Stimulated activated naive CD8-positive, alpha-beta T cell treated with anti-CD3 and anti-CD28 coated beads, Interleukin-15, amount 100 ng/mL, for 72 hours (primary cell): ENCODE results near the gene GNRH2.
"Not testable (repeated sequence)": the region's sequence is repeated elsewhere in the genome, so short reads cannot be mapped to it uniquely, and the experiment has no call there.

ENCODE experiments used
- ATAC-seq: fragments of 150-1000 bp; cut with Tn5 transposase; 2 replicates; pipeline ENCODE4 v1.10.0; 2021; ENCODE audit warnings: mild to moderate bottlenecking, moderate library complexity
- DNase-seq, 2 donors: peaks; one replicate each; pipeline ENCODE4 v3.0.0; 2021 to 2022
- H3K27ac Mint-ChIP-seq, 2 donors: one replicate each; pipeline ENCODE4 v1.8.0; 2022; ENCODE audit warnings: mild to moderate bottlenecking in 2 of 2, mixed read lengths in 2 of 2, moderate library complexity in 2 of 2
- H3K27me3 Mint-ChIP-seq: one replicate; pipeline ENCODE4 v1.8.0; 2022; ENCODE audit warnings: mixed read lengths
- H3K4me1 Mint-ChIP-seq: one replicate; pipeline ENCODE4 v1.8.0; 2022; ENCODE audit warnings: mild to moderate bottlenecking, mixed read lengths
- H3K4me3 Mint-ChIP-seq, 2 donors: one replicate each; pipeline ENCODE4 v1.8.0; 2022; ENCODE audit warnings: mild to moderate bottlenecking in 2 of 2, mixed read lengths in 2 of 2, moderate library complexity in 1 of 2
- H3K9me3 Mint-ChIP-seq, 2 donors: one replicate each; pipeline ENCODE4 v1.8.0; 2022; ENCODE audit warnings: mixed read lengths in 2 of 2

The GNRH2 gene

GRCh38 chr20:3051385-3052019, 8.1 kb downstream of the GNRH2 start:
- peak; percentile 65 for ATAC-seq
- no peak for DNase-seq
- Mint-ChIP-seq H3K27me3 (no peaks in the 10 kb centered on the region), H3K4me1 (peaks cover 33% of the 10 kb centered on the region), H3K4me3 (no peak overlapping the region), H3K9me3 (no peaks in the 10 kb centered on the region), H3K27ac (peak overlapping the region in 1 of 2 donors; percentile 40)

- no peak overlapping the region for H3K4me3 Mint-ChIP-seq
- no peak overlapping the region for H3K27ac Mint-ChIP-seq
- H3K27me3 Mint-ChIP-seq = no peaks in the 10 kb centered on the region
- DNase-seq (no peak), ATAC-seq (no peak)
- no peaks in the 10 kb centered on the region for H3K9me3 Mint-ChIP-seq
- H3K4me1 Mint-ChIP-seq = peaks cover 10% of the 10 kb centered on the region
These were observed 16.1 kb downstream of the GNRH2 start for GRCh38 chr20:3059489-3059888.

- H3K27me3 Mint-ChIP-seq, DNase-seq, H3K4me3 Mint-ChIP-seq, H3K9me3 Mint-ChIP-seq, ATAC-seq: not testable (repeated sequence)
- Mint-ChIP-seq H3K4me1 (peaks cover 13% of the 10 kb centered on the region), H3K27ac (peak overlapping the region in 1 of 2 donors; percentile 30)
These were observed 20.7 kb downstream of the GNRH2 start for GRCh38 chr20:3064119-3064518.

- peaks cover 6% of the 10 kb centered on the region for H3K27me3 Mint-ChIP-seq
- DNase-seq (no peak), ATAC-seq (no peak)
- H3K27ac Mint-ChIP-seq = peak overlapping the region in 1 of 2 donors; percentile 42
- no peaks in the 10 kb centered on the region for H3K9me3 Mint-ChIP-seq
- no peak overlapping the region for H3K4me3 Mint-ChIP-seq
- H3K4me1 Mint-ChIP-seq = peaks cover 25% of the 10 kb centered on the region
These were observed 24.0 kb downstream of the GNRH2 start for GRCh38 chr20:3067139-3068014.

GRCh38 chr20:3068075-3068474, 24.7 kb downstream of the GNRH2 start:
- Mint-ChIP-seq H3K4me1 (peaks cover 32% of the 10 kb centered on the region), H3K27ac (peak overlapping the region in 1 of 2 donors; percentile 42), H3K9me3 (no peaks in the 10 kb centered on the region), H3K4me3 (no peak overlapping the region), H3K27me3 (peaks cover 6% of the 10 kb centered on the region)
- ATAC-seq (no peak), DNase-seq (no peak)

GRCh38 chr20:3068986-3069900, 25.8 kb downstream of the GNRH2 start:
- DNase-seq = no peak
- Mint-ChIP-seq H3K27me3 (peaks cover 6% of the 10 kb centered on the region), H3K9me3 (no peaks in the 10 kb centered on the region), H3K4me3 (no peak overlapping the region), H3K27ac (no peak overlapping the region), H3K4me1 (peaks cover 31% of the 10 kb centered on the region)
- peak; percentile 51 for ATAC-seq

- H3K27me3 Mint-ChIP-seq = peaks cover 6% of the 10 kb centered on the region
- ATAC-seq (no peak), DNase-seq (no peak)
- peaks cover 26% of the 10 kb centered on the region for H3K4me1 Mint-ChIP-seq
- H3K4me3 Mint-ChIP-seq = peak overlapping the region; percentile 84 to 86
- H3K27ac Mint-ChIP-seq = peak overlapping the region in 1 of 2 donors; percentile 68
- no peaks in the 10 kb centered on the region for H3K9me3 Mint-ChIP-seq
These were observed 27.3 kb downstream of the GNRH2 start for GRCh38 chr20:3070725-3071124.

GRCh38 chr20:3071266-3071609, 27.8 kb downstream of the GNRH2 start:
- ATAC-seq (no peak), DNase-seq (no peak)
- Mint-ChIP-seq H3K27ac (no peak overlapping the region), H3K9me3 (no peaks in the 10 kb centered on the region), H3K27me3 (peaks cover 6% of the 10 kb centered on the region), H3K4me1 (peaks cover 26% of the 10 kb centered on the region), H3K4me3 (peak overlapping the region; percentile 84 to 86)

- peak; percentile 52 to 65 for DNase-seq
These were observed 28.4 kb downstream of the GNRH2 start, which contains the start of gene OXT for GRCh38 chr20:3071610-3072529. Gene OXT, plus strand, starts transcription at chr20:3071620. Its CDS starts 36 bp downstream, at chr20:3071656.

GRCh38 chr20:3072530-3073250, 29.3 kb downstream of the GNRH2 start:
- Mint-ChIP-seq H3K4me1 (peaks cover 38% of the 10 kb centered on the region), H3K27ac (peak overlapping the region; percentile 73 to 88), H3K4me3 (peak overlapping the region; percentile 82 to 86), H3K9me3 (no peaks in the 10 kb centered on the region), H3K27me3 (peaks cover 6% of the 10 kb centered on the region)
- ATAC-seq (no peak), DNase-seq (no peak)

More at GRCh38 chr20:3071610-3072529, 28.4 kb downstream of the GNRH2 start, which contains the start of gene OXT:
- Mint-ChIP-seq H3K27ac (peak within 1 kb of the TSS; percentile 73 to 88), H3K27me3 (peaks cover 6% of the 10 kb centered on the region), H3K4me3 (peak within 1 kb of the TSS; percentile 84 to 86), H3K9me3 (no peaks in the 10 kb centered on the region), H3K4me1 (peaks cover 30% of the 10 kb centered on the region)
- peak; percentile 78 for ATAC-seq

GRCh38 chr20:3073251-3073643, 29.8 kb downstream of the GNRH2 start:
- Mint-ChIP-seq H3K4me3 (peak overlapping the region in 1 of 2 donors; percentile 20), H3K4me1 (peaks cover 42% of the 10 kb centered on the region), H3K27ac (peak overlapping the region in 1 of 2 donors; percentile 69)
- H3K9me3 Mint-ChIP-seq, ATAC-seq, H3K27me3 Mint-ChIP-seq: not testable (repeated sequence)
- DNase-seq = peak in 1 of 2 donors; percentile 40

GRCh38 chr20:3074812-3075211, 31.4 kb downstream of the GNRH2 start:
- DNase-seq = no peak
- Mint-ChIP-seq H3K4me3 (no peak overlapping the region), H3K4me1 (peaks cover 42% of the 10 kb centered on the region), H3K27me3 (peaks cover 14% of the 10 kb centered on the region), H3K27ac (no peak overlapping the region), H3K9me3 (no peaks in the 10 kb centered on the region)
- no peak for ATAC-seq

- DNase-seq, H3K9me3 Mint-ChIP-seq, H3K4me3 Mint-ChIP-seq, ATAC-seq, H3K27ac Mint-ChIP-seq: not testable (repeated sequence)
- H3K27me3 Mint-ChIP-seq = peaks cover 19% of the 10 kb centered on the region
- H3K4me1 Mint-ChIP-seq = peaks cover 42% of the 10 kb centered on the region
These were observed 31.9 kb downstream of the GNRH2 start for GRCh38 chr20:3075315-3075714.

- Mint-ChIP-seq H3K4me3 (peak overlapping the region; percentile 25 to 50), H3K27me3 (peaks cover 37% of the 10 kb centered on the region), H3K27ac (no peak overlapping the region), H3K4me1 (peaks cover 30% of the 10 kb centered on the region), H3K9me3 (no peaks in the 10 kb centered on the region)
- ATAC-seq = peak; percentile 33
- DNase-seq = no peak
These were observed 34.3 kb downstream of the GNRH2 start for GRCh38 chr20:3077618-3078134.
